Measurements from ENCODE around the gene LTBP3.
"Not testable (repeated sequence)": the region's sequence is repeated elsewhere in the genome, so short reads cannot be mapped to it uniquely, and the experiment has no call there.

The LTBP3 gene

DNA sequence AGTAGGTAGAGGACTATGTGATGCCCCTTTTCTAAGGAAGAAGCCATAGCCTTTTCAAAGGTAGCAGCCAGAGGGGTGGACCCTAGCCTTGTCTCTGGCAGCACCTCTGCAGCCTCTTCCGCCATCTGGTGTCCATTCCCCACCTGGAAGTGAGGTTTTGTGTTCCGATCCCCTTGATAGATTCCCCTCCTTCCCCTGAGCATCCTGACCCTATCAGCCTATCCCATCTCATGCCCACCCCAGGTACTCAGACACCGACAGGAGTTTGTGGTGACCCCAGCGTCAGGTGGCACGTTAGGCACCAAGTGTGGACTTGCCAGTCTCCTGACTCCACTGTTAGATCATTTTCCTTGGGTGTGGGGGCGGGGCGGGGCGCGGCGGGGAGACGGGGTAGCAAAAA, 13.8 kb upstream of the LTBP3 start:
- DNase-seq (ENCODE audit: low read depth in 2 of 2), result no peak

DNA sequence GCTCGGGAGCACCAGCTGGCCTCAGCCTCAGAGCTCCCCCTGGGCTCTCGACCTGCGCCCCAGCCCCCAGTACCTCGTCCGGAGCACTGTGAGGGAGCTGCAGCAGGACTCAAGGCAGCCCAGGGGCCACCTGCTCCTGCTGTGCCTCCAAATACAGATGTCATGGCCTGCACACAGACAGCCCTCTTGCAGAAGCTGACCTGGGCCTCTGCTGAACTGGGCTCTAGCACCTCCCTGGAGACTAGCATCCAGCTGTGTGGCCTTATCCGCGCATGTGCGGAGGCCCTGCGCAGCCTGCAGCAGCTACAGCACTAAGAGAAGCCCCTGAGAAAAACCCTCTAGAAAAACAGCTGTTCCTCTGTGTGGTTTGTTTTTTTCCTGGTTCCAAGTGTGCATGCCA, 13.3 kb upstream of the LTBP3 start:
- no peak for DNase-seq (ENCODE audit: low read depth in 2 of 2)

DNA sequence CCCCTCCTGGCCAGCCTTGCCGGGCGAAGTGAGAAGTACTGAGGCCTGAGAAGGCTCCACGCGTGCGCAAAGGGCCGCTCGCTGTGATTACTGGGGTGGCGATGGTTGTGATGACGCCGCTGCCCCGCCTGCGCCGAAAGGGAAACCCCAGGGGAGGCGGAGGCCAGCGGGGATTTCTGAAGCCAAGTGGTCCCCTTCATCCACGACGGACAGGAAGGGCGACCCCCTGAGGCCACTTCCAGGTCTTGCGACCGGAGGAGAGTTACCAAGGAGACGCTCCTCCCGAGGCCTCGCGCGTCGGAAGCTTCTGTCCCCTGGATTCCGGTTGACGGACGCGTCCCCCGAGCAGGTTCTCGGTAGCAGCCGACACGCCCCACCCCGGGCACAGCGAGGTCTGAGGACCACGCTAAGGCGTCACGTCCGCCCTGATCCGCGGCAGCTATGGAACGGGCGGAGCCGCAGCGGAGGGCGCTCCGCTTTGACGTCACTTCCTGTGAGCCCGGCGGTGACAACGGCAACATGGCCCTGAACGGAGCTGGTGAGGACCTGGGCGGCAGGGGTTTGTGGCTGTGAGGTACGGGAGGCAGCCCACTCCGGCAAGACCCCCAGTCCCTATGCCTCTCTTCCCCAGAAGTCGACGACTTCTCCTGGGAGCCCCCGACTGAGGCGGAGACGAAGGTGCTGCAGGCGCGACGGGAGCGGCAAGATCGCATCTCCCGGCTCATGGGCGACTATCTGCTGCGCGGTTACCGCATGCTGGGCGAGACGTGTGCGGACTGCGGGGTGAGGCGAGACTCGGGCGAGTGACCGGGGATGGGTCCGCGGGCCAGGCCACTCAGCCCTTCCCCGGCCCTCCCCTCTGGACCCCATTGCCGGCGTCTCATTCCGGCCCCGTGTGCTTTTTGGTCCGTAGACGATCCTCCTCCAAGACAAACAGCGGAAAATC, 12.1 kb upstream of the LTBP3 start, which contains the start of gene ZNRD2:
ZNRD2 (plus strand) TSS at position 505 of the 946 bp plus-strand sequence; CDS start at position 520, 15 bp downstream.
- peak; percentile 98 to 99 for DNase-seq (ENCODE audit: low read depth in 2 of 2)

GRCh38 chr11:65569164-65569972, 11.2 kb upstream of the LTBP3 start:
- no peak for DNase-seq (ENCODE audit: low read depth in 2 of 2)

- DNase-seq (ENCODE audit: low read depth in 2 of 2), result no peak
Observed at GRCh38 chr11:65565624-65566453, 7.7 kb upstream of the LTBP3 start.

DNA sequence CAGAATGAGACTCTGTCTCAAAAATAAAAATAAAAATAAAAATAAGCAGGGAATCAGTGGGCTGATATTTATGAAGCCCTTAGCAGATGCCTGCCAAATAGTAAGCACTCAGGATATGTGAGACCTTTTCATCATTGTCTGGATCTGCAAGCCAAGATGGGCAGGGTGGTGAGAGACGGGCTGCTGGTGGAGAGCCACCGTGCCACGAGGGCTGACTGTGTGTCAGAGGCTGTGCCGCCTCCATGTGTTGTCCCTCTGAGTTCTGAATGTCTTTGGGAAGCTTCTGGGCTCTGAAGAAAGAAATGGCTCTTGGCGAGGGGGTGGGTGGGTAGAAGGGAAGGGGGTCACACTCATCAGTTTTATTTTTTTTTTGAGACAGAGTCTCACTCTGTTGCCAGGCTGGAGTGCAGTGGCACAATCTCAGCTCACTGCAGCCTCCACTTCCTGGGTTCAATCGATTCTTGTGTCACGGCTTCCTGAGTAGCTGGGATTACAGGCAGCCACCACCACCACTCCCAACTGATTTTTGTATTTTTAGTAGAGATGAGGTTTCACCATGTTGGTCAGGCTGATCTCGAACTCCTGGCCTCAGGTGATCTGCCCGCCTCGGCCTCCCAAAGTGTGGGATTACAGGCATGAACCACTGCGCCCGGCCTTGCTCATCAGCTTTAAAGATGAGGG, 6.9 kb upstream of the LTBP3 start:
- not testable (repeated sequence) for DNase-seq (ENCODE audit: low read depth in 2 of 2)

DNA sequence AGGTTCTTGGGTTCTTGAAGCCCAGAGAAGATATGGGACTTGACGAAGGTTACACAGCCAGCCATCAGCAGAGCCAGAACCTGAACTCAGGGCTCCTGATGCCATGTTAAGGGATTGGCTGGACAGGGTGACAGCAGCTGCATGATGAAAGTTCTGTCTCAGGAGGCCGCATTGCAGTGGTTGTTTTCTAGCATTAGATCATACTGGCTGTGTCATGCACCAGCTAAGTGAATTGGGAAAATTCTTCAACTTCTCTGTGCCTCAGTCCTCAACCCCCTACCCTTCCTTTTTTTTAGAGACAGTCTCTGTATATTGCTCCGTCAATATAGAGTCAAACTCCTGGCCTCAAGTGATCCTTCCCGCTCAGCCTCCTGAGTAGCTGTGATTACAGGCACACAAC, 5.4 kb upstream of the LTBP3 start:
- no peak for DNase-seq (ENCODE audit: low read depth in 2 of 2)

DNA sequence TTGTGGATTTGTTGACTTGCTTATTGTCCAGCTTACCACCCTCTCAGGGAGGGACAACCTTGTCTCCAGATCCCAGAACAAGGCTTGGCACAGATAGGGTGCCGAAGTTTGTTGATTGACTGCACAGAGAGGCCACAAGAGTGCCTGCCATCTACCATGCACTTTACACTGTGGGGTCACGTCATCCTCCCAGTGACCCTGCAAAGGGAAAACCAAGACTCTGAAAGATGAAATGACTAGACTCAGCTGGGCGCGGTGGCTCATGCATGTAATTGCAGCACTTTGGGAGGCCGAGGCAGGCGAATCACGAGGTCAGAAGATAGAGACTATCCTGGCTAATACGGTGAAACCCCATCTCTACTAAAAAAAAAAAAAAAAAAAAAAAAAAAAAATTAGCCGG, 4.6 kb upstream of the LTBP3 start:
- DNase-seq (ENCODE audit: low read depth in 2 of 2), result no peak

DNA sequence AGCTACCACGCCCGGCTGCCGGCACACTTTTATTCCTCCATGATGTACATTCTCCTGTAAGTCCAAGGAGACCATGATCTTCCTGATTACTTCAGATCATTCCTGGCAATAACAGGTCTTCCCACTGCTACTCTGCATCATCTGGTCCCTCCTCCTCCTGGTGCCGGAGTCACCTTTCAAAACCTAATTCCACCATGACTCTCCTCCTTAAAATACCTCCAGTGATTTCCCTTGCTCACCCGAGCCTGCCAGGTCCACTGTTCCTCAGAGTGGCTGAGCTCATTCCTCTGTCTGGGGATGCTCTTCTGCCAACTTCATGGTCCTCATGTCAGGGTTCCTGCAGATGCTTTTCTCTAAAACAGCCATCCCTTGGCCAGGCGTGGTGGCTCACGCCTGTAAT, 3.9 kb upstream of the LTBP3 start:
- DNase-seq (ENCODE audit: low read depth in 2 of 2), result no peak

GRCh38 chr11:65560555-65561418, 2.6 kb upstream of the LTBP3 start:
- no peak for DNase-seq (ENCODE audit: low read depth in 2 of 2)

DNA sequence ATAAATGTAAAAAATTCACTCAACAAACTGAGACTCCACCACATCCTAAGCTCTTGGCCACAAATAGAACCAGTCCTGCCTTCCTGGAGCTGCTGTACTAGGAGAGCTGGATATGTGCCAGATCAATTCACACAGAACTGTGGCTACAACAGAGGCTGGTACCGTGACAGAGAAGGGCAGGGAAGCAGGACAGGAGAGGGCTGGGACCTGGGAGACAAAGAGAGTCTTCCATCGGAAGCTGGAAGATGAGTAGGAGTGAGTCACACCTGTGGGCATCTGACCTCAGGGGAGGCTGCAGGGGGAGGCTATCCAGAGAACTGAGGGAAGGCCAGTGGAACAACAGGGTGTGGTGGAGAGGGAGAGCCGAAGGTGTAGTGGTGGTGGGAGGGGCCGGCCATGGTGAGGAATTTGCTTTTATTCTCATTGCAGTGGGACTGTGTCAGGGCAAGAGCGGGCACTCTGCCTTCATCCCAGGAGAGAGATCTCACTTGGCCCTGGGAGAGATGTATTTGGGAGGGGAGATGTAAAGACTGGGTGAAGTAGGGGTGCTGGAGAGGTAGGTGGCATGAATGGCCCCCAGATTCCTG, 1.9 kb upstream of the LTBP3 start:
- no peak for DNase-seq (ENCODE audit: low read depth in 2 of 2)

- no peak for DNase-seq (ENCODE audit: low read depth in 2 of 2)
Observed at GRCh38 chr11:65559535-65559934, 1.4 kb upstream of the LTBP3 start.

- DNase-seq (ENCODE audit: low read depth in 2 of 2), result no peak
Observed at GRCh38 chr11:65558930-65559509, 861 bp upstream of the LTBP3 start.

GRCh38 chr11:65557280-65558001, 718 bp downstream of the LTBP3 start:
- no peak for DNase-seq (ENCODE audit: low read depth in 2 of 2)

GRCh38 chr11:65556470-65557279, 1.5 kb downstream of the LTBP3 start:
- no peak for DNase-seq (ENCODE audit: low read depth in 2 of 2)

- no peak for DNase-seq (ENCODE audit: low read depth in 2 of 2)
Observed at GRCh38 chr11:65555693-65556231, 2.4 kb downstream of the LTBP3 start.

GRCh38 chr11:65554842-65555430, 3.2 kb downstream of the LTBP3 start:
- no peak for DNase-seq (ENCODE audit: low read depth in 2 of 2)

Data from stimulated activated CD8-positive, alpha-beta memory T cell treated with anti-CD3 and anti-CD28 coated beads, Interleukin-2, amount 100 ng/mL, for 48 hours (primary cell).